OCI-LY7 (cell line): ENCODE results near the gene MRPS23.

Experiments
- CTCF ChIP-seq: fragments of 200-600 bp; sonication (generic); conservative IDR thresholded peaks from 2 replicates; pipeline ENCODE4 v1.5.1; 2014; ENCODE audit warnings: mild to moderate bottlenecking, antibody characterized with exemption, low read length, moderate library complexity, mixed read lengths
- EZH2phosphoT487 ChIP-seq: fragments of 200-600 bp; sonication (generic); IDR thresholded peaks from 2 replicates; pipeline ENCODE4 v1.6.1; 2018; ENCODE audit warnings: low read depth, borderline replicate concordance, mild to moderate bottlenecking, mixed run types, antibody characterized with exemption, low read length, moderate library complexity, mixed read lengths

GRCh38 chr17:57808882-57809281, 41.0 kb downstream of the MRPS23 start:
- TF ChIP-seq CTCF (no peak), EZH2phosphoT487 (no peak)
